Measurements from ENCODE around the gene STIM2.

The STIM2 gene

GRCh38 chr4:27005905-27006590, 145.4 kb downstream of the STIM2 start:
- DNase-seq (ENCODE audit: low spot score in 2 of 2), result no peak
- Mint-ChIP-seq H3K4me3 (no peak overlapping the region), H3K4me1 (peaks cover 20% of the 10 kb centered on the region), H3K27me3 (no peaks in the 10 kb centered on the region), H3K36me3 (peaks cover 17% of the 10 kb centered on the region), H3K9me3 (no peaks in the 10 kb centered on the region), H3K27ac (peak overlapping the region; percentile 66)
- no peak for ATAC-seq (ENCODE audit: low read depth)

- peaks cover 15% of the 10 kb centered on the region for H3K36me3 Mint-ChIP-seq
- peaks cover 19% of the 10 kb centered on the region for H3K4me1 Mint-ChIP-seq
- peak overlapping the region; percentile 66 for H3K27ac Mint-ChIP-seq
- H3K9me3 Mint-ChIP-seq, result no peaks in the 10 kb centered on the region
- ATAC-seq (ENCODE audit: low read depth), result no peak
- DNase-seq (ENCODE audit: low spot score in 2 of 2), result no peak
- H3K4me3 Mint-ChIP-seq, result no peak overlapping the region
- H3K27me3 Mint-ChIP-seq, result no peaks in the 10 kb centered on the region
Observed at GRCh38 chr4:27006646-27007045, 146.0 kb downstream of the STIM2 start.

GRCh38 chr4:27007507-27007906, 146.9 kb downstream of the STIM2 start:
- peaks cover 18% of the 10 kb centered on the region for H3K4me1 Mint-ChIP-seq
- H3K9me3 Mint-ChIP-seq, result no peaks in the 10 kb centered on the region
- DNase-seq (ENCODE audit: low spot score in 2 of 2), result no peak
- no peak for ATAC-seq (ENCODE audit: low read depth)
- H3K27ac Mint-ChIP-seq, result peak overlapping the region; percentile 66
- H3K36me3 Mint-ChIP-seq, result peaks cover 15% of the 10 kb centered on the region
- H3K27me3 Mint-ChIP-seq, result no peaks in the 10 kb centered on the region
- H3K4me3 Mint-ChIP-seq, result no peak overlapping the region

GRCh38 chr4:27008679-27009078, 148.0 kb downstream of the STIM2 start:
- Mint-ChIP-seq H3K36me3 (peaks cover 11% of the 10 kb centered on the region), H3K27ac (no peak overlapping the region)

GRCh38 chr4:27009539-27009938, 148.9 kb downstream of the STIM2 start:
- Mint-ChIP-seq H3K36me3 (peaks cover 8% of the 10 kb centered on the region), H3K4me3 (no peak overlapping the region), H3K27ac (peak overlapping the region; percentile 71), H3K27me3 (no peaks in the 10 kb centered on the region), H3K4me1 (peaks cover 4% of the 10 kb centered on the region), H3K9me3 (no peaks in the 10 kb centered on the region)
- ATAC-seq (ENCODE audit: low read depth) (no peak), DNase-seq (ENCODE audit: low spot score in 2 of 2) (no peak)

More at GRCh38 chr4:27008679-27009078, 148.0 kb downstream of the STIM2 start:
- no peaks in the 10 kb centered on the region for H3K9me3 Mint-ChIP-seq
- H3K27me3 Mint-ChIP-seq, result no peaks in the 10 kb centered on the region
- no peak overlapping the region for H3K4me3 Mint-ChIP-seq
- DNase-seq (ENCODE audit: low spot score in 2 of 2) (no peak), ATAC-seq (ENCODE audit: low read depth) (no peak)
- peaks cover 8% of the 10 kb centered on the region for H3K4me1 Mint-ChIP-seq

GRCh38 chr4:27010334-27010940, 149.8 kb downstream of the STIM2 start:
- H3K27me3 Mint-ChIP-seq, result no peaks in the 10 kb centered on the region
- ATAC-seq (ENCODE audit: low read depth), result peak; percentile 77
- H3K4me3 Mint-ChIP-seq, result no peak overlapping the region
- H3K27ac Mint-ChIP-seq, result peak overlapping the region; percentile 67
- peaks cover 4% of the 10 kb centered on the region for H3K4me1 Mint-ChIP-seq
- peaks cover 2% of the 10 kb centered on the region for H3K9me3 Mint-ChIP-seq
- peak; percentile 52 to 59 for DNase-seq (ENCODE audit: low spot score in 2 of 2)
- peaks cover 11% of the 10 kb centered on the region for H3K36me3 Mint-ChIP-seq

GRCh38 chr4:27011401-27011800, 150.8 kb downstream of the STIM2 start:
- Mint-ChIP-seq H3K9me3 (peaks cover 2% of the 10 kb centered on the region), H3K36me3 (peaks cover 17% of the 10 kb centered on the region), H3K4me3 (no peak overlapping the region), H3K27me3 (no peaks in the 10 kb centered on the region), H3K4me1 (peaks cover 2% of the 10 kb centered on the region), H3K27ac (no peak overlapping the region)
- no peak for ATAC-seq (ENCODE audit: low read depth)
- DNase-seq (ENCODE audit: low spot score in 2 of 2), result no peak

- Mint-ChIP-seq H3K4me3 (no peak overlapping the region), H3K27me3 (no peaks in the 10 kb centered on the region), H3K4me1 (no peaks in the 10 kb centered on the region), H3K36me3 (peaks cover 24% of the 10 kb centered on the region), H3K9me3 (peaks cover 2% of the 10 kb centered on the region), H3K27ac (no peak overlapping the region)
- ATAC-seq (ENCODE audit: low read depth) (no peak), DNase-seq (ENCODE audit: low spot score in 2 of 2) (no peak)
Observed at GRCh38 chr4:27013012-27013411, 152.4 kb downstream of the STIM2 start.

GRCh38 chr4:27016551-27016950, 155.9 kb downstream of the STIM2 start:
- ATAC-seq (ENCODE audit: low read depth), result no peak
- no peak overlapping the region for H3K27ac Mint-ChIP-seq
- H3K4me3 Mint-ChIP-seq, result no peak overlapping the region
- no peak for DNase-seq (ENCODE audit: low spot score in 2 of 2)
- no peaks in the 10 kb centered on the region for H3K27me3 Mint-ChIP-seq
- peaks cover 2% of the 10 kb centered on the region for H3K9me3 Mint-ChIP-seq
- no peaks in the 10 kb centered on the region for H3K4me1 Mint-ChIP-seq
- H3K36me3 Mint-ChIP-seq, result peaks cover 36% of the 10 kb centered on the region

- H3K4me1 Mint-ChIP-seq, result no peaks in the 10 kb centered on the region
- peaks cover 2% of the 10 kb centered on the region for H3K9me3 Mint-ChIP-seq
- H3K27ac Mint-ChIP-seq, result peak overlapping the region; percentile 58
Observed at GRCh38 chr4:27017623-27018022, 157.0 kb downstream of the STIM2 start.

GRCh38 chr4:27018076-27018475, 157.4 kb downstream of the STIM2 start:
- Mint-ChIP-seq H3K27me3 (no peaks in the 10 kb centered on the region), H3K27ac (peak overlapping the region; percentile 58), H3K36me3 (peaks cover 37% of the 10 kb centered on the region), H3K4me3 (no peak overlapping the region), H3K4me1 (no peaks in the 10 kb centered on the region), H3K9me3 (peaks cover 2% of the 10 kb centered on the region)
- DNase-seq (ENCODE audit: low spot score in 2 of 2) (no peak), ATAC-seq (ENCODE audit: low read depth) (no peak)

More at GRCh38 chr4:27017623-27018022, 157.0 kb downstream of the STIM2 start:
- Mint-ChIP-seq H3K27me3 (no peaks in the 10 kb centered on the region), H3K4me3 (no peak overlapping the region), H3K36me3 (peaks cover 37% of the 10 kb centered on the region)
- no peak for DNase-seq (ENCODE audit: low spot score in 2 of 2)
- no peak for ATAC-seq (ENCODE audit: low read depth)

- H3K4me3 Mint-ChIP-seq, result no peak overlapping the region
- peaks cover 2% of the 10 kb centered on the region for H3K9me3 Mint-ChIP-seq
- H3K27ac Mint-ChIP-seq, result no peak overlapping the region
- DNase-seq (ENCODE audit: low spot score in 2 of 2) (no peak), ATAC-seq (ENCODE audit: low read depth) (no peak)
- no peaks in the 10 kb centered on the region for H3K4me1 Mint-ChIP-seq
- no peaks in the 10 kb centered on the region for H3K27me3 Mint-ChIP-seq
- H3K36me3 Mint-ChIP-seq, result peaks cover 40% of the 10 kb centered on the region
Observed at GRCh38 chr4:27018910-27019309, 158.3 kb downstream of the STIM2 start.

GRCh38 chr4:27019766-27020165, 159.1 kb downstream of the STIM2 start:
- DNase-seq (ENCODE audit: low spot score in 2 of 2) (no peak), ATAC-seq (ENCODE audit: low read depth) (no peak)
- Mint-ChIP-seq H3K4me3 (no peak overlapping the region), H3K27ac (no peak overlapping the region), H3K4me1 (no peaks in the 10 kb centered on the region), H3K36me3 (peaks cover 43% of the 10 kb centered on the region), H3K27me3 (no peaks in the 10 kb centered on the region), H3K9me3 (peaks cover 2% of the 10 kb centered on the region)

GRCh38 chr4:27020203-27020602, 159.6 kb downstream of the STIM2 start:
- Mint-ChIP-seq H3K4me1 (no peaks in the 10 kb centered on the region), H3K27me3 (no peaks in the 10 kb centered on the region), H3K4me3 (no peak overlapping the region), H3K27ac (no peak overlapping the region), H3K36me3 (peaks cover 43% of the 10 kb centered on the region), H3K9me3 (no peaks in the 10 kb centered on the region)
- ATAC-seq (ENCODE audit: low read depth), result no peak
- DNase-seq (ENCODE audit: low spot score in 2 of 2), result no peak

- H3K4me1 Mint-ChIP-seq, result no peaks in the 10 kb centered on the region
- H3K9me3 Mint-ChIP-seq, result no peaks in the 10 kb centered on the region
- no peak overlapping the region for H3K27ac Mint-ChIP-seq
- no peak overlapping the region for H3K4me3 Mint-ChIP-seq
- no peaks in the 10 kb centered on the region for H3K27me3 Mint-ChIP-seq
- peaks cover 40% of the 10 kb centered on the region for H3K36me3 Mint-ChIP-seq
- no peak for DNase-seq (ENCODE audit: low spot score in 2 of 2)
- no peak for ATAC-seq (ENCODE audit: low read depth)
Observed at GRCh38 chr4:27020603-27021002, 160.0 kb downstream of the STIM2 start.

Data from memory B cell (primary cell).